SU-DHL-6 (cell line): ENCODE results near the gene ARHGAP4.

Source experiments
- H2AFZ ChIP-seq: fragments of 200-600 bp; sonication (generic); 2 replicates; pipeline ENCODE4 v1.6.1; 2014; ENCODE audit warnings: low read depth, mild to moderate bottlenecking, moderate library complexity, mixed read lengths, antibody characterized with exemption, low read length; ENCODE audit not compliant: severe bottlenecking
- H3F3A ChIP-seq: fragments of 200-600 bp; shearing (Covaris generic); 2 replicates; pipeline ENCODE4 v1.6.0; 2016; ENCODE audit warnings: antibody characterized with exemption, mild to moderate bottlenecking; ENCODE audit not compliant: insufficient read depth
- H3K27ac ChIP-seq: fragments of 200-600 bp; sonication (generic); 2 replicates; pipeline ENCODE4 v1.5.1; 2016; ENCODE audit warnings: low read depth, mild to moderate bottlenecking, low read length, moderate library complexity, mixed read lengths
- H3K27me3 ChIP-seq: fragments of 200-600 bp; sonication (generic), shearing (Covaris generic); 2 replicates; pipeline ENCODE4 v1.6.0; 2014; ENCODE audit warnings: mild to moderate bottlenecking, low read length
- H3K36me3 ChIP-seq: fragments of 200-600 bp; sonication (generic); 2 replicates; pipeline ENCODE4 v1.6.1; 2014; ENCODE audit warnings: mild to moderate bottlenecking, low read length, mixed read lengths
- H3K4me2 ChIP-seq: fragments of 300-600, 200-600 bp; shearing (Covaris generic), sonication (generic); 2 replicates; pipeline ENCODE4 v1.6.0; 2014; ENCODE audit warnings: low read length, low read depth, mild to moderate bottlenecking; ENCODE audit not compliant: poor library complexity, severe bottlenecking
- H3K4me3 ChIP-seq: fragments of 200-600 bp; sonication (generic); 2 replicates; pipeline ENCODE4 v1.5.1; 2014; ENCODE audit warnings: antibody characterized with exemption, low read length, mild to moderate bottlenecking, mixed read lengths; ENCODE audit not compliant: insufficient read depth, poor library complexity, severe bottlenecking
- H3K79me2 ChIP-seq: fragments of 200-600 bp; sonication (generic); 2 replicates; pipeline ENCODE4 v1.6.1; 2014; ENCODE audit warnings: mild to moderate bottlenecking, low read length, moderate library complexity; ENCODE audit not compliant: insufficient read depth
- H3K9ac ChIP-seq: fragments of 200-600 bp; sonication (generic); 2 replicates; pipeline ENCODE4 v1.7.0; 2014; ENCODE audit warnings: mild to moderate bottlenecking, low read length
- H3K9me2 ChIP-seq: fragments of 200-600 bp; sonication (generic); replicated peaks from 2 replicates; pipeline ENCODE4 v1.6.1; 2014; ENCODE audit warnings: low read length; ENCODE audit not compliant: insufficient read depth
- H3K9me3 ChIP-seq: fragments of 200-600 bp; sonication (generic); 2 replicates; pipeline ENCODE4 v1.6.1; 2014; ENCODE audit warnings: low read length, mixed read lengths; ENCODE audit not compliant: insufficient read depth
- H4K20me1 ChIP-seq: fragments of 200-600 bp; sonication (generic); 2 replicates; pipeline ENCODE4 v1.6.1; 2014; ENCODE audit warnings: low read depth, mild to moderate bottlenecking, antibody characterized with exemption, low read length, moderate library complexity, mixed read lengths
- EZH2phosphoT487 ChIP-seq: fragments of 200-600 bp; sonication (generic), shearing (Covaris generic); conservative IDR thresholded peaks from 2 replicates; pipeline ENCODE4 v1.6.1; 2018; ENCODE audit warnings: mild to moderate bottlenecking, antibody characterized with exemption, low read length, moderate library complexity, mixed read lengths
- TF ChIP-seq, protein P1 (sequence below): fragments of 200-600 bp; sonication (generic); IDR thresholded peaks from one replicate; pipeline ENCODE4 v1.5.1; 2017; ENCODE audit warnings: antibody characterized with exemption, mild to moderate bottlenecking, low read length, moderate library complexity; ENCODE audit not compliant: insufficient read depth, poor library complexity, severe bottlenecking

The ARHGAP4 gene

DNA sequence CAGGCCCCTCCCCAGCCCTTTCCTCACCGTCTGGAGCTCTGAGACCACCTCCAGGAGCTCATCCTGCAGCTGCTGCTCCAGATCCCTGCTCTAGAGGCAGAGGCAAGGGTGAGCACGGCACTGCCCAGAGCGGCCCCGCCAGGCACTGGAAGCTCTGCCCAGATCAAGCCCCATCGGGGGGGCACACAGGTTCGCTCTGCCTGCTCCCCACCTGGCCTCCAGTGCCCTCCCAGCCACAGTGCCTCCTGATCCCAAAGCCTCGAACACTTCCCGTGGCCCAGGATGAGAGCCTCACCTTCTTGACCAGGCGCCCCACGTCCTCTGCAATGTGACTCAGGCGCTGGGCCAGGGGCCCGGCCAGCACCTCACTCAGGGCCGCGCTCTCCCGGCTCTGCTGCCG lies 5.0 kb downstream of the ARHGAP4 start:
- peaks cover 5% of the 10 kb centered on the region for H3F3A ChIP-seq
- no peak overlapping the region for H2AFZ ChIP-seq
- TF ChIP-seq, protein P1, sequence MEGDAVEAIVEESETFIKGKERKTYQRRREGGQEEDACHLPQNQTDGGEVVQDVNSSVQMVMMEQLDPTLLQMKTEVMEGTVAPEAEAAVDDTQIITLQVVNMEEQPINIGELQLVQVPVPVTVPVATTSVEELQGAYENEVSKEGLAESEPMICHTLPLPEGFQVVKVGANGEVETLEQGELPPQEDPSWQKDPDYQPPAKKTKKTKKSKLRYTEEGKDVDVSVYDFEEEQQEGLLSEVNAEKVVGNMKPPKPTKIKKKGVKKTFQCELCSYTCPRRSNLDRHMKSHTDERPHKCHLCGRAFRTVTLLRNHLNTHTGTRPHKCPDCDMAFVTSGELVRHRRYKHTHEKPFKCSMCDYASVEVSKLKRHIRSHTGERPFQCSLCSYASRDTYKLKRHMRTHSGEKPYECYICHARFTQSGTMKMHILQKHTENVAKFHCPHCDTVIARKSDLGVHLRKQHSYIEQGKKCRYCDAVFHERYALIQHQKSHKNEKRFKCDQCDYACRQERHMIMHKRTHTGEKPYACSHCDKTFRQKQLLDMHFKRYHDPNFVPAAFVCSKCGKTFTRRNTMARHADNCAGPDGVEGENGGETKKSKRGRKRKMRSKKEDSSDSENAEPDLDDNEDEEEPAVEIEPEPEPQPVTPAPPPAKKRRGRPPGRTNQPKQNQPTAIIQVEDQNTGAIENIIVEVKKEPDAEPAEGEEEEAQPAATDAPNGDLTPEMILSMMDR = no peak
- H3K27ac ChIP-seq = no peak overlapping the region
- no peak overlapping the region for H3K4me2 ChIP-seq
- no peaks in the 10 kb centered on the region for H3K36me3 ChIP-seq
- no peaks in the 10 kb centered on the region for H4K20me1 ChIP-seq
- no peaks in the 10 kb centered on the region for H3K27me3 ChIP-seq
- no peaks in the 10 kb centered on the region for H3K9me3 ChIP-seq
- H3K9me2 ChIP-seq = no peaks in the 10 kb centered on the region
- H3K4me3 ChIP-seq = no peak overlapping the region
- no peak overlapping the region for H3K9ac ChIP-seq
- peaks cover 16% of the 10 kb centered on the region; the same call in 1 of the 2 replicates for H3K79me2 ChIP-seq

DNA sequence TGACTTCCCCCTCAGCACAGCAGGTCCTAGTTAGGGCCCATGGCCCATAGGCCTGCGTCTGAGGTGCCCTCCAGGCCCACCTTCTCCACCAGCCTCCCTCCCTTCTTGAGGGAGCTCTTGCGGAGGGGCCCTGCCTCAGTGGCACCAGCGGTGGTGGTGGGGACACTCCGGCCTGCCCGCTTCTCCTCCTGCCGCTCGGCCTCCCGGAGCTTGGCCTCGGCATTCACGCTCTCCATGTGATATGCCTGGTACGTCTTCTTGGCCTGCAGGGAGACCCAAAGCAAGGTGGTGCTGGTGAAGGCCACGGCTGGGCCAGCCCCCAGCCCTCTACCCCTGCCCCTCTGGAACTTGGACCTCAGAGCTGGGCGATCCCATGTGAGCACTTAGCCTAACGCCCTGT lies 5.5 kb downstream of the ARHGAP4 start:
- H3K9ac ChIP-seq = no peak overlapping the region
- no peak overlapping the region for H3K4me3 ChIP-seq
- H3F3A ChIP-seq = peaks cover under 1% of the 10 kb centered on the region
- peaks cover 12% of the 10 kb centered on the region; the same call in 1 of the 2 replicates for H3K79me2 ChIP-seq
- TF ChIP-seq, protein P1 = no peak
- H3K27me3 ChIP-seq = no peaks in the 10 kb centered on the region
- H3K27ac ChIP-seq = no peak overlapping the region
- H3K9me3 ChIP-seq = no peaks in the 10 kb centered on the region
- no peaks in the 10 kb centered on the region for H4K20me1 ChIP-seq
- H3K36me3 ChIP-seq = no peaks in the 10 kb centered on the region
- no peaks in the 10 kb centered on the region for H3K9me2 ChIP-seq
- H3K4me2 ChIP-seq = no peak overlapping the region
- no peak overlapping the region for H2AFZ ChIP-seq

DNA sequence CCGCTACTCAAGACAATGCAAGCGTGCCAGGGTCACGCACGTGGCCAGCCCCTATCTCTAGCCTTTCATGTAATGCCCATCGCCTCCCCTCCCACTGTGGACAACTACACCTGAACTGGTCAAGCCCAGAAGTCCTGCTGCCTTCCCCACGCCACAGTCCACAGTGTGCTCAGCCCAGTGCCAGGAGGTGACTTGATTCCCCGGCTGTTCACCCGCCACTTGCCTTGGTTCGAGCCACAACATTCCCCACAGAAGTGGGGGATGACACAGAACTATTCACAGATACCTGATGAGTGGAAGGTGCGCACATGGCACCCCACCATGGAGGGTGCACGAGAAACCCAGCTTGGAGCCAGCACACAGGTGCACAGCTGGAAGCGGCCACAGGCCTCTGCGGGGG lies 6.8 kb downstream of the ARHGAP4 start:
- Histone ChIP-seq H3K27me3 (no peaks in the 10 kb centered on the region), H3K4me3 (no peak overlapping the region), H4K20me1 (no peaks in the 10 kb centered on the region), H3K27ac (no peak overlapping the region), H3K9me3 (no peaks in the 10 kb centered on the region), H3K79me2 (peaks cover 3% of the 10 kb centered on the region; the same call in 1 of the 2 replicates), H3K9ac (no peak overlapping the region), H3K9me2 (no peaks in the 10 kb centered on the region), H2AFZ (no peak overlapping the region), H3F3A (no peaks in the 10 kb centered on the region), H3K36me3 (no peaks in the 10 kb centered on the region), H3K4me2 (no peak overlapping the region)
- TF ChIP-seq, protein P1 = no peak
- no peak for TF ChIP-seq EZH2phosphoT487

DNA sequence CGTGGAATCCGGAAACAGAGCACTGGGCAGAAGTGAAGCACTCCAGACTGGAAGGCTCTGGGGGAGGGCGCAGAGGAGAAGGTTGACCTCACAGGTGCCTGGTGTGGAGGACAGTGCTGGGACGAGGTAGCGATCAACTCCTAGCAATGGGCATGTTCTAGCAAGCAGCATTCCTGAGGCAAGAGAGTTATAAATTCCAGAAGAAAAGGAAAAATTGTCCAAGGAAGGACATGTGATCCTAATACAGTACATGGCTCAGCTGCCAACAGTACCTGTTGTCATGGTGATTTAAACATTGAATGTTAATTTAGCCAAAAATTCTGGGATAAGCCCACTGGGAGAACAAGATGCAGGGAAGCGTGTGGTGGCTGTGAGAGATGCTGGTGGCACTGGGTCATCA lies 8.2 kb downstream of the ARHGAP4 start:
- TF ChIP-seq EZH2phosphoT487 = no peak
- TF ChIP-seq, protein P1 = no peak
- Histone ChIP-seq H3K4me3 (no peak overlapping the region), H3K4me2 (no peak overlapping the region), H3K9me2 (no peaks in the 10 kb centered on the region), H3K9ac (no peak overlapping the region), H3K27me3 (no peaks in the 10 kb centered on the region), H4K20me1 (no peaks in the 10 kb centered on the region), H3K27ac (no peak overlapping the region), H3K36me3 (no peaks in the 10 kb centered on the region), H2AFZ (no peak overlapping the region), H3F3A (no peaks in the 10 kb centered on the region), H3K79me2 (no peaks in the 10 kb centered on the region), H3K9me3 (no peaks in the 10 kb centered on the region)
